Panc1 (cell line): Measurements from ENCODE around the gene MICAL2. TPM values are rescaled to one million over a fixed set of nuclear protein-coding genes. Genes with fewer than 3 reads are reported as not detected.

Source experiments
- ATAC-seq: fragments of 200-7000 bp; cut with Tn5 transposase; 2 replicates; pipeline ENCODE4 v1.9.1; 2020; ENCODE audit warnings: mild to moderate bottlenecking, moderate library complexity
- BruUV-seq: library from RNA; stranded (reverse); fragments of 400-500 nt; replicated peaks from 2 replicates; lab custom pipeline; 2021; lab: Mats Ljungman, UMichigan
- CTCF ChIA-PET: fragments of 300-600 bp; sonication (Branson Sonifier 250); formaldehyde crosslinking; loops from one replicate; lab custom pipeline; 2022; ENCODE audit warnings: antibody characterized with exemption; lab: Charles Lee
- POLR2A ChIA-PET: fragments of 300-600 bp; sonication (Branson Sonifier 250); formaldehyde crosslinking; loops from one replicate; lab custom pipeline; 2022; ENCODE audit warnings: antibody characterized with exemption; lab: Charles Lee
- DNase-seq: peaks from one replicate; pipeline ENCODE4 v3.0.0-alpha.2; 2010; ENCODE audit warnings: low read depth, low spot score
- H3K27ac ChIP-seq: 2 replicates; pipeline ENCODE4 v1.5.1; 2011; ENCODE audit warnings: mild to moderate bottlenecking, low read length, inconsistent platforms
- H3K27me3 ChIP-seq: fragments of 200-500 bp; sonication (Bioruptor generic); 2 replicates; pipeline ENCODE4 v1.6.0; 2014; ENCODE audit warnings: low read length, inconsistent platforms; ENCODE audit not compliant: control insufficient read depth, insufficient read depth
- H3K36me3 ChIP-seq: fragments of 200-500 bp; sonication (Bioruptor generic); 2 replicates; pipeline ENCODE4 v1.5.1; 2014; ENCODE audit warnings: inconsistent platforms, mild to moderate bottlenecking, low read length, moderate library complexity; ENCODE audit not compliant: control insufficient read depth, insufficient read depth
- H3K4me1 ChIP-seq: 2 replicates; pipeline ENCODE4 v1.5.1; 2011; ENCODE audit warnings: inconsistent platforms, mild to moderate bottlenecking, low read length, moderate library complexity; ENCODE audit not compliant: control insufficient read depth, insufficient read depth
- H3K4me3 ChIP-seq, 2 experiments: 2 replicates each; pipeline ENCODE4 v1.5.1; 2011 to 2012; ENCODE audit warnings: low read depth in 2 of 2, low read length in 2 of 2, mild to moderate bottlenecking in 2 of 2, inconsistent platforms in 1 of 2, moderate library complexity in 1 of 2
- H3K9me3 ChIP-seq: fragments of 200-500 bp; sonication (Bioruptor generic); 2 replicates; pipeline ENCODE4 v1.5.1; 2014; ENCODE audit warnings: low read depth, mild to moderate bottlenecking, inconsistent platforms, low read length, moderate library complexity; ENCODE audit not compliant: control insufficient read depth, insufficient read depth
- POLR2AphosphoS5 ChIP-seq: IDR thresholded peaks from 2 replicates; pipeline ENCODE4 v1.6.1; 2012; ENCODE audit warnings: mild to moderate bottlenecking, low read depth, low read length, moderate library complexity
- REST ChIP-seq, 2 experiments: IDR thresholded peaks; 2 replicates each; pipeline ENCODE4 v1.6.1; 2011 to 2012; ENCODE audit warnings: low read depth in 2 of 2, control low read depth in 1 of 2, low read length in 1 of 2, mild to moderate bottlenecking in 1 of 2, moderate library complexity in 1 of 2; ENCODE audit not compliant: insufficient read depth in 1 of 2
- SIN3A ChIP-seq: IDR thresholded peaks from 2 replicates; pipeline ENCODE4 v1.6.1; 2012; ENCODE audit warnings: low read depth, mild to moderate bottlenecking, low read length, moderate library complexity, borderline replicate concordance; ENCODE audit not compliant: insufficient read depth
- TCF7L2 ChIP-seq: IDR thresholded peaks from 2 replicates; pipeline ENCODE4 v1.6.1; 2011; ENCODE audit warnings: mild to moderate bottlenecking, low read depth, low read length, inconsistent platforms
- in situ Hi-C: cut with HindIII; loops from 2 replicates; pipeline ENCODE4 v1.10.0; 2016; ENCODE audit warnings: low sequenced_read_pairs, low pct_unique_long_range_greater_than_20kb
- intact Hi-C: fragments of 100-400 bp; cut with micrococcal nuclease; formaldehyde crosslinking; loops from one replicate; pipeline ENCODE4 v1.10.0; 2022; ENCODE audit not compliant: unreplicated experiment
- total RNA-seq: library from RNA; stranded (reverse); gene quantifications from one replicate; pipeline ENCODE4 v1.2.1, GENCODE V29; 2021; ENCODE audit not compliant: unreplicated experiment
- TF ChIP-seq, protein P1 (sequence below): fragments of 450-650 bp; IDR thresholded peaks from 2 replicates; pipeline ENCODE4 v1.5.1; 2017; ENCODE audit warnings: mild to moderate bottlenecking

The MICAL2 gene
- total RNA-seq, 1 experiment from 2014 or later: 199 TPM

GRCh38 chr11:12192794-12193514 is 82.6 kb downstream of the MICAL2 start:
- peaks cover 12% of the 10 kb centered on the region for H3K4me1 ChIP-seq
- no peak overlapping the region for H3K4me3 ChIP-seq
- H3K9me3 ChIP-seq: no peaks in the 10 kb centered on the region
- ChIA-PET CTCF (interaction anchor here (0.6 kb wide), 1 partner anchor 126 kb away, joined by 3 read pairs; no protein-coding TSS in a partner anchor), POLR2A (interaction anchor here (0.6 kb wide), 1 partner anchor 458 kb away, joined by 6 read pairs; no protein-coding TSS in a partner anchor)
- in situ Hi-C loops (no loop called here), intact Hi-C loops (no loop called here)
- no peak for TF ChIP-seq REST (IDR thresholded peaks at IDR 0.05; ENCODE audit: insufficient read depth in 1 of 2, low read depth in 2 of 2, low read length in 1 of 2)
- TF ChIP-seq, protein P1, sequence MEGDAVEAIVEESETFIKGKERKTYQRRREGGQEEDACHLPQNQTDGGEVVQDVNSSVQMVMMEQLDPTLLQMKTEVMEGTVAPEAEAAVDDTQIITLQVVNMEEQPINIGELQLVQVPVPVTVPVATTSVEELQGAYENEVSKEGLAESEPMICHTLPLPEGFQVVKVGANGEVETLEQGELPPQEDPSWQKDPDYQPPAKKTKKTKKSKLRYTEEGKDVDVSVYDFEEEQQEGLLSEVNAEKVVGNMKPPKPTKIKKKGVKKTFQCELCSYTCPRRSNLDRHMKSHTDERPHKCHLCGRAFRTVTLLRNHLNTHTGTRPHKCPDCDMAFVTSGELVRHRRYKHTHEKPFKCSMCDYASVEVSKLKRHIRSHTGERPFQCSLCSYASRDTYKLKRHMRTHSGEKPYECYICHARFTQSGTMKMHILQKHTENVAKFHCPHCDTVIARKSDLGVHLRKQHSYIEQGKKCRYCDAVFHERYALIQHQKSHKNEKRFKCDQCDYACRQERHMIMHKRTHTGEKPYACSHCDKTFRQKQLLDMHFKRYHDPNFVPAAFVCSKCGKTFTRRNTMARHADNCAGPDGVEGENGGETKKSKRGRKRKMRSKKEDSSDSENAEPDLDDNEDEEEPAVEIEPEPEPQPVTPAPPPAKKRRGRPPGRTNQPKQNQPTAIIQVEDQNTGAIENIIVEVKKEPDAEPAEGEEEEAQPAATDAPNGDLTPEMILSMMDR: no peak
- no peak for TF ChIP-seq POLR2AphosphoS5
- no peak for TF ChIP-seq SIN3A
- TF ChIP-seq TCF7L2: no peak
- peak overlapping the region; percentile 21; the same call in 1 of the 2 replicates for H3K27ac ChIP-seq
- no peaks in the 10 kb centered on the region for H3K27me3 ChIP-seq
- ATAC-seq (no peak), DNase-seq (no peak)
- peaks cover 4% of the 10 kb centered on the region for H3K36me3 ChIP-seq
- no TSS peak for BruUV-seq

DNA sequence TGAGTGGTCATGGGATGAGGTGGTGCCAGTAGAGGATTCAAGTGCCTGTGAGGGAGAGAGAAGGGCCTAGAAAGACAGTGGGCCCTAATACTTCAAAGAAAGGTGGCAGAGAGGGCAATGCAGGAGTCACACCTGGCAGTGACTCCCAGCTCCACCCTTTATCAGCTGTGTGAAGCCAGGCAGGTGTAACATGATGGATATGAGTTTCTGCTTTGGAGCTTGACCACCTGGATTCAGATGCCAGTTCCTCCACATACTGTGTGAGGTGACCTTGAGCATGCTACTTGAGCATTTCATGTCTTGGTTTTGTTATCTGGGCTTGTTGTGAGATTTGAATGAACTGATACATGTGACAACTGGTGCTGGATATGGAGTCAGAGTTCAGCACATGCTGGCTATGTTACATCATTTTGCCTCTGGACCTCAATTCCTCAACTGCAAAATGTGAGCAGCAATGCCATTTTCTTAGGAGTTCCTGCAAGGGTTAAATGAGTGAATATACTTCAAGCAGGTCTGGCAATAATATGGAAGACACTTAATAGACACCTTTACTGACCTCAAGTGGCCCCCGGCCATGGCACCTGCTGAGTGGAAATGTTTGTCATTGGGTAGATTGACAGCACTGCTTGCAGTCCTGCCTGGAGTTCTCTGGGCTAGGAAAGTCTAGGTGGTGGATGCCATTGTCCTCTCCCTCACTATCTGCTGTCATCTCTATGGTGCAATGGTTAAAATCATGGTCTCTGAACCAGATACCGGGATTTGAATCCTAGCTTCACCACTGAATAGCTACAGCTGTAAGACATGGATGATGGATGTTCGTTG is 83.3 kb downstream of the MICAL2 start:
- no peak for TF ChIP-seq POLR2AphosphoS5
- no peak for TF ChIP-seq TCF7L2
- TF ChIP-seq, protein P1: no peak
- TF ChIP-seq REST (IDR thresholded peaks at IDR 0.05; ENCODE audit: insufficient read depth in 1 of 2, low read depth in 2 of 2, low read length in 1 of 2): no peak
- no peak for TF ChIP-seq SIN3A
- H3K27ac ChIP-seq: peak overlapping the region; percentile 21
- no TSS peak for BruUV-seq
- in situ Hi-C loops: no loop called here
- H3K9me3 ChIP-seq: no peaks in the 10 kb centered on the region
- no peak for ATAC-seq
- DNase-seq: no peak
- no peak overlapping the region for H3K4me3 ChIP-seq
- H3K27me3 ChIP-seq: no peaks in the 10 kb centered on the region
- POLR2A ChIA-PET: interaction anchor here (0.6 kb wide), 1 partner anchor 457 kb away, joined by 6 read pairs; no protein-coding TSS in a partner anchor
- peaks cover 12% of the 10 kb centered on the region for H3K4me1 ChIP-seq
- peaks cover 2% of the 10 kb centered on the region; the same call in 1 of the 2 replicates for H3K36me3 ChIP-seq
- CTCF ChIA-PET: no interaction called here
- intact Hi-C loops: no loop called here
